NCI-H748 treated with DMSO at 0.1 percent for 48 hours (cell line): ENCODE results near the gene BIRC5.

Experiments
- DNase-seq: peaks from one replicate; lab custom pipeline; 2025; lab: John Stamatoyannopoulos, UW

Gene BIRC5

DNA sequence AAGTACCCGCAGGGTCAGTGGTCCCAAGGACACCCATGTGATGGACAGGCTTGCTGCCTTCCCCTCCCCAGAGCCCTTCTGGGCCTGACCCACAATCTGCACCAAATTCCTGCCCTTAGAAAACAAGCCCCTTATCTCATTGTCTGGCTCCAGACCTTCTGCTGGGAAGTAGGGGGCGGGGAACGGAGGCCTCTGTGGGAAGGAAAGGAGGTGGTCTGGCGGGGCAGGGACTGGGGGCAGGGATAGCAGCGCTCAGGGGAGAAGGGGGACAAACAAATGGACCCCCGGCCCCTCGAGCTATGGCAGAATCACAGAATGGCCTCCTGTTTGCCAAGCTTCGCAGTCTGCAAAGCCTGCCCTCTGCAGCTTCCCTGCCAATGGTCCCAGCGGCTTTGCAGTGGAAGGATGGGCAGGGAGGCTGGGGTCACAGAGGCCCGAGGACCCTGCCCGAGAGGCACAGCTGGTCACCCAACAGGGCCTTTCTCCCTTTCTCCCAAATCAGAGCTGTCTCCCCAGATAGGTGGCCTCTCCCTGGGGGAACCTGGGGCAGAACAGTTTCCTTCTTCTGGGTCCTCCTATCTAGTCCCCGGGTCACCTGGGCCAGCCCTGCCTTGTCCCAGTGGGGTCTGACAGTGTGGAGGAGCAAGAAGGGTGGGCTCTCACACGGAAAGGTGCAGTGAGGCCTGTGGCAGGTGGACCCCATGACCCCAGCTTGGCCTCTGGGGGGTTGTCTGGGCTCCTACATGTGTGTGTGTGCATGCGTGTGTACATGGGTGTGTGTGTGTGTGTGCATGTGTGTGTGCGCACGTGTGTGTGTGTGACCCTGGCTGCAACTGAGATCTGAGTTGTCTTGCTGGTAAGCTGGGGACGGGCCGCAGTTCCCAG, 42.9 kb downstream of the BIRC5 start:
- no peak for DNase-seq

GRCh38 chr17:78257810-78258322, 43.8 kb downstream of the BIRC5 start:
- DNase-seq, result no peak

DNA sequence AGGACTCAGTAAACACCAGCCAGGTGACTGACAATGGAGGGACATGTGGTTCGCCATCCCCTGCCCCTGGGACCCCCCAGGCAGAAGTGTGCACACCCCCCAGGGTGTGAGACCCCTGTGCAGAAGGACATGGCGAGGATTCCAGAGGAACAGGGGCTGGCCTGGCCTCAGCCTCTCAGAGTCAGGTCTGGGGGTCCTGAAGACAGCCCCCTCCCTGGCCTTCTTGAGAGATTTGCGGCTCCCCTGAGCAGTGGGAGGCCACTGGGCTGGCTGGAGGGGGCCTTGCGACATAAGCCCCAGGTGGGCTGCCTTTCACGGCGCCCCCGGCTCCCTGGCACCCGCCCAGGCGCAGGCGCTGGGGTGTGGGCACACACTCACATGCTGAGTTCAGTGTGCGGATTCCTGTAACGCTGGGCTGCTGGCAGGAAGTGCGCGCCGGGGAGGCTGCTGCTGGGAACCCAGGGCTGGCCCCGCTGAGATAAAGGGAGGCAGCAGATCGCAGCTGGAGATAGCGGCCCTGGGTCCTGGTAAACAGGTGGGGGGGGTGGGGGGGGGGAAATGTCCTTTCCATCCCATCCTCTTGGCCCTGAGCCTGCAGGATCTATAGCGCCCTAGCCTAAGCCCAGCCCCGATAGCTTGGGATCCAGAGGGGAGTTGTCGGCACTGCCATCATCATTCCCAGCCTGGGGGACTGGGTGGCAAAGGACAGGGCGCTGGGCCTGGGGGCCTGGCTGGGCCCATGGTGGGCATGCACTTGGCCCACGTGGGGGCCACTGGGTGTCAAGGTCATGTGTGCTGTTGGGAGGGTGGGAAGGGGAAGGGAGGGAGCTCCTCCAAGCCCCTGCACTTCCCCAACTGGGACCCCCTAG, 44.5 kb downstream of the BIRC5 start:
- DNase-seq, result no peak

GRCh38 chr17:78259192-78259554, 45.1 kb downstream of the BIRC5 start:
- DNase-seq, result no peak

GRCh38 chr17:78263063-78263735, 49.1 kb downstream of the BIRC5 start:
- no peak for DNase-seq

DNA sequence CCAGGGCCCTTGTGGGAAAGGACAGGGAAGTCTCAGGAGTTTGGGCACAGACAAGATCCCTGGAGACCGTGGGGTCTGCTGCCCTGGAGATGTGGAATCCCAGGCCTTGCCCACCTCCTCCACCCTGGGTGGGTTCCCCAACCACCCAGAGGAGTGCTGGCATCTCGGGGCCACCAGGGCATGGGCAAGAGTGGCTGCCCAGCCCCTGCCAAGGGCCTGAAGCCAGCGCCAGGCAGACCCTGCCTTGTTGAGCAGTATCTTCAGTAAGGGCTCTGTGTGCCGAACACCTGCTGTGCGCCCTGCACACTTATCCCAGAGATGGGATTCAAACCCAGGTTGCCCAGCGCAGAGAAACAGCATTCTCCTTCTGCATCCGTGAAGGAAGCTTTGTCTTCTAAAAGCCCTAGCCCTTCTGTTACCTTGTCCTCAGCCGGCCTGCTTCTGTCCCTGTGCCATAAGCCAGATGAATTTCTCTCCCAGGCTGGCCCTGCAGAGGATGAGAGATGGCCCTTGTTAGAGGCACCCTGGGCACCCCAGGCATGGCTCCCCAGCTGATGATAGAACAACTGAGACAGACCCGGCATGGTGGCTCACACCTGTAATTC, 49.8 kb downstream of the BIRC5 start:
- no peak for DNase-seq

GRCh38 chr17:78264590-78264989, 50.5 kb downstream of the BIRC5 start:
- DNase-seq, result no peak

DNA sequence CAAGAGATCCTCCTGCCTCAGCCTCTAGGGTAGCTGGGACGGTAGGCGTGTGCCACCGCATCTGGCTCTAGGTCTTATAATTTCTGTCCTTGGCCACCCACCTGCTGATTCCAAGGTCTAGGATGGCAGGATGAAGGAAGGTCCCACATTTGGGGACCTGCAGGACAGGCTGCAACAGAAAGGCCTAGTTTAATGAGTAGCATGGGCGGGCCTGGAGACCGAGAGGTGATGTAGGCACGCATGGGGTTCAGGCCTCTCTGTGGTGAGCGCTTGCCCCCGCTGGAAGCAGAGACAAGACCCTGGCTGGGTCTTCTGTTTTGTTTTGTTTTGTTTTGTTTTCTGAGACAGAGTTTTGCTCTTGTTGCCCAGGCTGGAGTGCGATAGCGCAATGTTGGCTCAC, 51.1 kb downstream of the BIRC5 start:
- no peak for DNase-seq

DNA sequence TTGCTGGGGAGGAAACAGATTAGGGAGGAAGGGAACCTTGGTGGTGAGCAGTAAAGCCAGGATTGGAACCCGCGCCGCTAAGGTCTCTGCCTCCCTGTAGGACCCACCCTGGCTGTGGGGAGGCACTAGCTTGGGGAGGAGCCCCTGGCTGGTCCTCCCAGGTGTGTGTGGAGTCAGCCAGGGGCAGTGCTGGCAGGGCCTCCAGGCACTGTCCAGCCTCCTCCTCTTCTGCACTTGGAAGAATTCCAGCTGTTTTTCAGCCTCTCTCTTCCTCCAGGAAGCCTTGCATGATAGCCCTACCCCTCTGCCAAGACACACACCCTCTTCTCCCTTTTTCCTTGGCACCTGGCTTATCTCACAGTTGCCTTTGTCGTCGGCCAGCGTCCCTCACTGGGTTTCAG, 52.2 kb downstream of the BIRC5 start:
- DNase-seq, result no peak

DNA sequence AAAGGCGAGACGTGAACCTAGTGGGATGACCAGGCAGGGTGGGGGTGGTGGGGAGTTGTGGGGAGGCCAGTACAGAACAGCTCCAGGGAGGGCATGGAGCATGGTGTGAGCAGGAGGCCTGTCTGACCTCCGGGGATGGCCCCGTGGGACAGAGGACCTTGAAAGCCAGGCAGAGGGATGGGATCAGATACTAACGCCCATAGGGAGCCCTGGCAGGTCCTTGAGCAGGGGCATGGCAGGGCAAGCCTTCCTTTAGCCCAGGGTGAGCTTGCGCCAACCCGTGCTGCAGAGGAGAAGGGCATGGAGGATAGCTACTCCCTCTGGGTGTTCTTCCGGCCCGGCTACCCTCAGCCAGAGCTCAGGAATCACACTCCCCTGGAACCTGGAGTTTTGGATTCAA, 52.7 kb downstream of the BIRC5 start:
- DNase-seq, result no peak

GRCh38 chr17:78267253-78268073, 53.4 kb downstream of the BIRC5 start:
- no peak for DNase-seq

DNA sequence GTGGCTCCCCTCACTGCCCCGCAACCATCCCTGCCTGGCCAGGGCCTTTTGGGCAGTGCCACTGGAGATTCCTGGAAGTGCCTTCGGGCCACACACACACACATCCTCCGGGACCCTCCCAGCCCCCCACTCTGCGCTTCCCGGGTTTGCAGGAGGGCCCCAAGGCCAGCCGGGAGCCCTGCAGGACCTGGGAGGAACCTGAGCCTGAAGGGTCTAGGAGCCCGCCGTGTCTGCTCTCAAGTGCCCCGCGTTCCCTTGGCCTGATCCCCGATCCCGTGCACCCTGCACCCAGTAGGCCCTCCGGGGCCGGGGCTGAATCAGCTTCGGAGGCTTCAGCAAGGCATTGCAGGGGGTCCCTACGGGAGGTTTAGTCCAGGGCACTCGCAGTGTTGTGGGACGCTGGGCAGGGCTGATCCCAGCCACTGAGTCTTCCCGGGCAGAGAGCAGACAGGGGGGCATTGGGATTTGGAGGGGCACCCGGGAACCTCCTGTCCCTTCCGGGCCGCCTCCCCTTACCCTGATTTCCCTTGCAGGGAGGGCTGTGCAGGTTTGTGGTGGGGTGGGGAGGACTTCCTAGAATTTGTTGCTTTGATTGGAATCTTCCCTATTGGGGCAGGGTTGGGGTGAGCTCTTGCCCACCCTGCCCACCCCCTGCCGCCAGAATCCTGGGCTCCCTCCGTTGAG, 54.3 kb downstream of the BIRC5 start:
- DNase-seq, result no peak

GRCh38 chr17:78268951-78269905, 55.2 kb downstream of the BIRC5 start:
- no peak for DNase-seq

DNA sequence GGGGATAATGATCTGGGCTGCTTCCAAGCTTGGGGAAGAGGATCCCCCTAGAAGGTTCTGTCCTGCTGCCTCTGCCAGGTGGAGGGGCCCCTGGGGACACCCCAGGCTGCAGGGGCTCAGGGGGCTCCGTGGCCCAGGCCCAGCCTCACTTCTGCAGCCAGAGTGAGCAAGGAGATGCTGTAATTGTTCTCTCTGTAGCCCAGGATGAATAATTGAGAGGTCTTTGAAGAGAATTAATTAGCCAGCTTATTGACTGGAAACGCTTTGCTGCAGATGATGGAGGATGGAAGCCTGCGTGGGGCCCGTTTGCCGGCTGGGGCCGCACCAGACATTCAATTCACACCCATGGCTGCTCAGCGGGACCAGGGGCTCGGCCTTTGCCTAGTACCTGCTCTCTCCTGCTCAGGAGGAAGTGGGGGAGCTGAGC, 55.9 kb downstream of the BIRC5 start:
- DNase-seq, result no peak

- DNase-seq, result no peak
Observed at GRCh38 chr17:78271419-78272170, 57.5 kb downstream of the BIRC5 start.

DNA sequence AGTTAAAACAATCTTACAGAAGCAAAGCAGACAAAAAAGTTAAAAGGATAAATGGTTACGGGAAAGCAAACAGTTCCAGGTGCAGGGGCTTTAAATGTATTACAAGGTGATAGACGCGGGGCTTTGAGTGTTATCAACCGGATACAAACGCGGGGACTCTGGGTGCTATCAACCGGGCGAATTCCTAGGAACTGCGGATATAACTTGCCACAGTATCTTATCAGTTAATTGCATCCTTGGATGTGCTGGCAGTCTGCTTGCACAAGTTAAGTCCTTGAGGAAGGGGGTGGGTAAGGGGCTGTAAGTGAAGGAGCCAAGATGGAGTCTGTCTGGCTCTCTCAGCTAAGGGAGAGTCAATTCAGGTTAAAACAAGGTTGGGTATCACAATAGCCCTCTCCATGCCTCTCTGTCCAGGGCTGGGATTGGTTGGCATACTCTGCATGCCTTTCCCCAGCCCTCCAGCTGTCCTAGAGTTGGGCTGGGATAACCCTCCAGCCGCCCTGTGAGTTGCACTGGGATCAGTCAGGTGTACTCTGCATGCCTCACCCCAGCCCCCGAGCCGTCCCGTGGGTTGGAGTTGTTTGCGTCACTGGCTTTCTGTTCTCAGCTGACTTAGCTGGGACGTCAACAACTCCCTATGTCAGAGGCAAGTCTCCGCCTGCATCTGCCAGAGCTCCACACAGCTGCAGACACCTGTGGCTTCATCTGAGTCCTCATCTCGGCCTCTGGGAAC, 58.3 kb downstream of the BIRC5 start:
- DNase-seq, result no peak

DNA sequence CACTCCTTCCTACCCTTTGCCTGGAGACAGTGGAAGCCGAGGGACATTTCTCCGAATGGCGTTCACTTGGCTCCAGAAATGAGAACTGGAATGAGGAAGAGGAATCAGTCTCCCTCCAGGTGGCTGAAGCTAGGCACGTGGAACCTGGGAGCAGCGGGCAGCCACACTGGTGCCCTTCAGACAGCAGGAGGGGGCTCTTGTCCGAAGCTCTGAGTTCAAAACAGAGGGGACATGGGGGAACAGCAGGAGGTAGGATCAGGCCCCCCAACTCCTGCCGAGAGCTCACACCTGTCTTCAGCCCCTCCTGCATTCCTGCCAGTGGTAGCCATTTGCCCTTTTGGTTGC, 58.8 kb downstream of the BIRC5 start:
- no peak for DNase-seq

- DNase-seq, result no peak
Observed at GRCh38 chr17:78273813-78274212, 59.8 kb downstream of the BIRC5 start.
